IMR-90 (cell line): ENCODE results near the gene GABRB1. TPM values are rescaled to one million over a fixed set of nuclear protein-coding genes. Genes with fewer than 3 reads are reported as not detected.

Experiments used
- ATAC-seq: fragments of 200-7000 bp; cut with Tn5 transposase; 2 replicates; pipeline ENCODE4 v1.9.1; 2020; ENCODE audit warnings: low read depth, mild to moderate bottlenecking, moderate library complexity
- BruUV-seq: library from RNA; stranded (reverse); fragments of 400-500 nt; replicated peaks from 2 replicates; lab custom pipeline; 2021; lab: Mats Ljungman, UMichigan
- CTCF ChIA-PET: fragments of 300-600 bp; formaldehyde crosslinking; extraction: SDS; loops from one replicate; lab custom pipeline; 2021; ENCODE audit warnings: antibody characterized with exemption; lab: Yijun Ruan, JAX
- POLR2A ChIA-PET: fragments of 300-600 bp; sonication (Branson Sonifier 250); formaldehyde crosslinking; loops from one replicate; lab custom pipeline; 2022; ENCODE audit warnings: antibody characterized with exemption; ENCODE audit not compliant: unreplicated experiment; lab: Charles Lee
- DNase-seq: peaks from one replicate; pipeline ENCODE4 v3.0.0; 2013
- H2AFZ ChIP-seq: replicated peaks from 2 replicates; pipeline ENCODE3; 2013; ENCODE audit warnings: low read length, mild to moderate bottlenecking; ENCODE audit not compliant: poor library complexity
- H2AK5ac ChIP-seq: 2 replicates; pipeline ENCODE4 v1.6.1; 2013; ENCODE audit warnings: low read depth, low read length, inconsistent platforms
- H2AK9ac ChIP-seq: replicated peaks from 2 replicates; pipeline ENCODE3; 2013; ENCODE audit warnings: mild to moderate bottlenecking, low read depth, low read length, moderate library complexity; ENCODE audit not compliant: poor library complexity
- H2BK120ac ChIP-seq: 2 replicates; pipeline ENCODE4 v1.6.1; 2013; ENCODE audit warnings: low read depth, low read length, inconsistent platforms
- H2BK15ac ChIP-seq: 3 replicates; pipeline ENCODE4 v1.6.1; 2013; ENCODE audit warnings: low read depth, low read length, inconsistent platforms
- H2BK20ac ChIP-seq: 2 replicates; pipeline ENCODE4 v1.6.1; 2013; ENCODE audit warnings: low read depth, mild to moderate bottlenecking, inconsistent platforms, low read length, moderate library complexity
- H2BK5ac ChIP-seq: 2 replicates; pipeline ENCODE4 v1.6.1; 2013; ENCODE audit warnings: mild to moderate bottlenecking, low read depth, low read length, inconsistent platforms; ENCODE audit not compliant: poor library complexity, severe bottlenecking
- H3K14ac ChIP-seq: replicated peaks from 2 replicates; pipeline ENCODE4 v1.6.1; 2013; ENCODE audit warnings: low read depth, low read length, inconsistent platforms
- H3K18ac ChIP-seq: 2 replicates; pipeline ENCODE4 v1.6.1; 2013; ENCODE audit warnings: low read depth, low read length, control low read depth
- H3K23ac ChIP-seq: 2 replicates; pipeline ENCODE4 v1.6.1; 2013; ENCODE audit warnings: low read depth, low read length, inconsistent platforms
- H3K27ac ChIP-seq: 2 replicates; pipeline ENCODE4 v1.5.1; 2013; ENCODE audit warnings: mild to moderate bottlenecking, control low read depth, low read length; ENCODE audit not compliant: insufficient read depth
- H3K27me3 ChIP-seq: 2 replicates; pipeline ENCODE4 v1.6.1; 2013; ENCODE audit warnings: low read length; ENCODE audit not compliant: control insufficient read depth, insufficient read depth
- H3K36me3 ChIP-seq: 2 replicates; pipeline ENCODE4 v1.6.1; 2013; ENCODE audit warnings: low read length, mixed read lengths; ENCODE audit not compliant: control insufficient read depth, insufficient read depth
- H3K4ac ChIP-seq: 2 replicates; pipeline ENCODE4 v1.6.1; 2013; ENCODE audit warnings: low read depth, low read length, inconsistent platforms
- H3K4me1 ChIP-seq: 2 replicates; pipeline ENCODE4 v1.6.1; 2013; ENCODE audit warnings: low read length, mixed read lengths; ENCODE audit not compliant: control insufficient read depth, insufficient read depth
- H3K4me2 ChIP-seq: 2 replicates; pipeline ENCODE4 v1.6.1; 2013; ENCODE audit warnings: low read depth, mild to moderate bottlenecking, control low read depth, low read length, moderate library complexity
- H3K4me3 ChIP-seq: 2 replicates; pipeline ENCODE4 v1.5.1; 2013; ENCODE audit warnings: low read depth, mild to moderate bottlenecking, control low read depth, low read length, moderate library complexity; ENCODE audit not compliant: insufficient read depth
- H3K56ac ChIP-seq: 2 replicates; pipeline ENCODE4 v1.6.1; 2013; ENCODE audit warnings: low read length, inconsistent platforms; ENCODE audit not compliant: insufficient read depth; ENCODE audit errors: extremely low read depth
- H3K79me1 ChIP-seq, 2 experiments: 2 replicates each; pipeline ENCODE4 v1.6.1; 2013; ENCODE audit warnings: low read length in 2 of 2, inconsistent platforms in 1 of 2, low read depth in 1 of 2
- H3K9ac ChIP-seq: 2 replicates; pipeline ENCODE4 v1.6.1; 2013; ENCODE audit warnings: low read depth, low read length, control low read depth
- H3K9me1 ChIP-seq: 2 replicates; pipeline ENCODE4 v1.6.1; 2013; ENCODE audit warnings: low read length, inconsistent platforms; ENCODE audit not compliant: insufficient read depth
- H3K9me3 ChIP-seq: 2 replicates; pipeline ENCODE4 v1.6.1; 2013; ENCODE audit warnings: low read length; ENCODE audit not compliant: control insufficient read depth, insufficient read depth
- H4K20me1 ChIP-seq: 2 replicates; pipeline ENCODE4 v1.6.1; 2013; ENCODE audit warnings: low read length, inconsistent platforms; ENCODE audit not compliant: insufficient read depth
- H4K5ac ChIP-seq: 2 replicates; pipeline ENCODE4 v1.6.1; 2013; ENCODE audit warnings: mild to moderate bottlenecking, low read depth, low read length, control low read depth
- H4K8ac ChIP-seq, 2 experiments: 2 replicates each; pipeline ENCODE4 v1.6.1; 2013; ENCODE audit warnings: low read depth in 2 of 2, low read length in 2 of 2, control low read depth in 1 of 2, inconsistent platforms in 1 of 2
- H4K91ac ChIP-seq: 2 replicates; pipeline ENCODE4 v1.6.1; 2013; ENCODE audit warnings: low read depth, low read length, inconsistent platforms; ENCODE audit not compliant: insufficient read depth
- CEBPB ChIP-seq: IDR thresholded peaks from 2 replicates; pipeline ENCODE4 v1.6.1; 2012; ENCODE audit warnings: low read depth, low read length, improper control_type of control experiment
- CHD1 ChIP-seq: IDR thresholded peaks from 2 replicates; pipeline ENCODE4 v1.6.1; 2012; ENCODE audit warnings: low read depth, low read length, improper control_type of control experiment
- FOS ChIP-seq: fragments of 150-350 bp; IDR thresholded peaks from 2 replicates; pipeline ENCODE4 v1.6.1; 2016; ENCODE audit warnings: low read depth, low read length
- MAFK ChIP-seq: IDR thresholded peaks from 2 replicates; pipeline ENCODE4 v1.6.1; 2012; ENCODE audit warnings: low read depth, low read length, improper control_type of control experiment
- MAZ ChIP-seq: IDR thresholded peaks from 2 replicates; pipeline ENCODE4 v1.6.1; 2012; ENCODE audit warnings: low read depth, mild to moderate bottlenecking, low read length, improper control_type of control experiment, moderate library complexity, borderline replicate concordance
- MXI1 ChIP-seq: IDR thresholded peaks from 2 replicates; pipeline ENCODE4 v1.6.1; 2012; ENCODE audit warnings: low read depth, mild to moderate bottlenecking, low read length, moderate library complexity, borderline replicate concordance
- POLR2A ChIP-seq: IDR thresholded peaks from 2 replicates; pipeline ENCODE4 v1.6.1; 2012; ENCODE audit warnings: mild to moderate bottlenecking, low read depth, low read length
- RAD21 ChIP-seq: IDR thresholded peaks from 2 replicates; pipeline ENCODE4 v1.6.1; 2012; ENCODE audit warnings: low read length, improper control_type of control experiment
- RCOR1 ChIP-seq: IDR thresholded peaks from 2 replicates; pipeline ENCODE4 v1.6.1; 2012; ENCODE audit warnings: mild to moderate bottlenecking, low read length, improper control_type of control experiment; ENCODE audit not compliant: insufficient replicate concordance
- SMC3 ChIP-seq: fragments of 150-350 bp; IDR thresholded peaks from 2 replicates; pipeline ENCODE4 v1.6.1; 2016; ENCODE audit warnings: low read depth, mild to moderate bottlenecking, antibody characterized with exemption, low read length, moderate library complexity
- USF2 ChIP-seq: fragments of 150-350 bp; IDR thresholded peaks from 2 replicates; pipeline ENCODE4 v1.6.1; 2017; ENCODE audit warnings: mild to moderate bottlenecking, antibody characterized with exemption, low read length, low read depth
- WGBS, 2 experiments: methylation state at CpG; one replicate each; pipeline versions ENCODE4 v1.1.5 to v1.1.7; 2013; ENCODE audit warnings: missing lambda C conversion rate in 2 of 2; ENCODE audit not compliant: insufficient read length in 1 of 2; ENCODE audit errors: extremely low coverage in 2 of 2; 5-methylcytosine and 5-hydroxymethylcytosine counted together
- dilution Hi-C: fragments of 300-500 bp; cut with HindIII; formaldehyde crosslinking; loops from one replicate; pipeline ENCODE4 v1.14.3; 2018; ENCODE audit warnings: low sequenced_read_pairs; ENCODE audit not compliant: unreplicated experiment
- in situ Hi-C: fragments of 300-500 bp; cut with MboI; formaldehyde crosslinking; loops from 3 replicates; pipeline ENCODE4 v1.14.3; 2019; ENCODE audit warnings: low sequenced_read_pairs, inconsistent platforms, mixed read lengths
- intact Hi-C: fragments of 100-400 bp; cut with micrococcal nuclease; formaldehyde crosslinking; loops from 2 replicates; pipeline ENCODE4 v1.10.0; 2022
- polyA plus RNA-seq, 3 experiments: library from polyadenylated mRNA; depleted of rRNA; stranded (reverse); fragments of >200 nt; gene quantifications; 2 replicates each; pipeline ENCODE4 v1.2.3, GENCODE V29; 2012; ENCODE audit warnings: low replicate concordance in 1 of 3
- total RNA-seq: library from RNA; depleted of rRNA; stranded (reverse); fragments of >200 nt; gene quantifications from 2 replicates; pipeline ENCODE4 v1.2.3, GENCODE V29; 2012
- TF ChIP-seq, protein P1 (sequence below): conservative IDR thresholded peaks from 2 replicates; pipeline ENCODE4 v1.5.1; 2012; ENCODE audit warnings: mild to moderate bottlenecking, low read depth, low read length, improper control_type of control experiment
- TF ChIP-seq, protein P2 (sequence below): fragments of 150-350 bp; IDR thresholded peaks from 2 replicates; pipeline ENCODE4 v1.6.1; 2016; ENCODE audit warnings: low read depth, mild to moderate bottlenecking, low read length, moderate library complexity, borderline replicate concordance

GABRB1 gene
- total and polyA plus RNA-seq, 2 of the 4 experiments (the other 2 are of a cell fraction): 4.7 to 16.1 TPM

GRCh38 chr4:47075262-47075661 is 43.9 kb downstream of the GABRB1 start:
- peaks cover 10% of the 10 kb centered on the region for H3K9me1 ChIP-seq
- H2AK5ac ChIP-seq: no peak overlapping the region
- peak overlapping the region; percentile 91; the same call in 1 of the 2 replicates for H2BK20ac ChIP-seq
- peak overlapping the region; percentile 98 for H2BK120ac ChIP-seq
- H3K4me2 ChIP-seq: no peak overlapping the region
- peak overlapping the region; percentile 10 to 11; a peak in 1 of 4 replicates for H4K8ac ChIP-seq
- TF ChIP-seq SMC3: no peak
- no peak for TF ChIP-seq MAZ
- no peak for TF ChIP-seq USF2
- TF ChIP-seq RAD21: no peak
- TF ChIP-seq MXI1: no peak
- TF ChIP-seq, protein P1, sequence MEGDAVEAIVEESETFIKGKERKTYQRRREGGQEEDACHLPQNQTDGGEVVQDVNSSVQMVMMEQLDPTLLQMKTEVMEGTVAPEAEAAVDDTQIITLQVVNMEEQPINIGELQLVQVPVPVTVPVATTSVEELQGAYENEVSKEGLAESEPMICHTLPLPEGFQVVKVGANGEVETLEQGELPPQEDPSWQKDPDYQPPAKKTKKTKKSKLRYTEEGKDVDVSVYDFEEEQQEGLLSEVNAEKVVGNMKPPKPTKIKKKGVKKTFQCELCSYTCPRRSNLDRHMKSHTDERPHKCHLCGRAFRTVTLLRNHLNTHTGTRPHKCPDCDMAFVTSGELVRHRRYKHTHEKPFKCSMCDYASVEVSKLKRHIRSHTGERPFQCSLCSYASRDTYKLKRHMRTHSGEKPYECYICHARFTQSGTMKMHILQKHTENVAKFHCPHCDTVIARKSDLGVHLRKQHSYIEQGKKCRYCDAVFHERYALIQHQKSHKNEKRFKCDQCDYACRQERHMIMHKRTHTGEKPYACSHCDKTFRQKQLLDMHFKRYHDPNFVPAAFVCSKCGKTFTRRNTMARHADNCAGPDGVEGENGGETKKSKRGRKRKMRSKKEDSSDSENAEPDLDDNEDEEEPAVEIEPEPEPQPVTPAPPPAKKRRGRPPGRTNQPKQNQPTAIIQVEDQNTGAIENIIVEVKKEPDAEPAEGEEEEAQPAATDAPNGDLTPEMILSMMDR: no peak
- TF ChIP-seq MAFK: no peak
- no peak for TF ChIP-seq RCOR1
- TF ChIP-seq FOS: 0 out of 2 replicates have a peak, but pooled peaks have one; percentile 13
- TF ChIP-seq CEBPB: peak; percentile 43; the same call in 1 of the 2 replicates
- TF ChIP-seq CHD1: no peak
- no peak for TF ChIP-seq POLR2A
- TF ChIP-seq, protein P2, sequence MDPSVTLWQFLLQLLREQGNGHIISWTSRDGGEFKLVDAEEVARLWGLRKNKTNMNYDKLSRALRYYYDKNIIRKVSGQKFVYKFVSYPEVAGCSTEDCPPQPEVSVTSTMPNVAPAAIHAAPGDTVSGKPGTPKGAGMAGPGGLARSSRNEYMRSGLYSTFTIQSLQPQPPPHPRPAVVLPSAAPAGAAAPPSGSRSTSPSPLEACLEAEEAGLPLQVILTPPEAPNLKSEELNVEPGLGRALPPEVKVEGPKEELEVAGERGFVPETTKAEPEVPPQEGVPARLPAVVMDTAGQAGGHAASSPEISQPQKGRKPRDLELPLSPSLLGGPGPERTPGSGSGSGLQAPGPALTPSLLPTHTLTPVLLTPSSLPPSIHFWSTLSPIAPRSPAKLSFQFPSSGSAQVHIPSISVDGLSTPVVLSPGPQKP: no peak
- no peak overlapping the region; the same call in 1 of the 2 replicates for H4K5ac ChIP-seq
- H2BK15ac ChIP-seq: 0 out of 3 replicates have a peak overlapping the region, but pooled peaks have one; percentile 3
- H3K27ac ChIP-seq: no peak overlapping the region
- intact Hi-C loops (no loop called here), dilution Hi-C loops (no loop called here), in situ Hi-C loops (no loop called here)
- DNase-seq (peak; percentile 54), ATAC-seq (no peak)
- peaks cover 10% of the 10 kb centered on the region; the same call in 1 of the 2 replicates for H3K4me1 ChIP-seq
- no peak overlapping the region for H2AK9ac ChIP-seq
- H3K56ac ChIP-seq: no peak overlapping the region
- peaks cover 0 to 19% of the 10 kb centered on the region in 2 experiments; a peak in 2 of 4 replicates for H3K79me1 ChIP-seq
- H3K18ac ChIP-seq: no peak overlapping the region
- no peak overlapping the region for H3K4me3 ChIP-seq
- peak overlapping the region; percentile 71; the same call in 1 of the 2 replicates for H3K23ac ChIP-seq
- H2BK5ac ChIP-seq: peak overlapping the region; percentile 18
- H3K9ac ChIP-seq: no peak overlapping the region
- POLR2A ChIA-PET: no interaction called here
- no CpG with 5 or more reads among the region's 2 CpGs for WGBS, 2 experiments
- BruUV-seq: no TSS peak
- H4K91ac ChIP-seq: no peak overlapping the region
- peak overlapping the region; percentile 31; the same call in 1 of the 2 replicates for H3K4ac ChIP-seq
- H3K9me3 ChIP-seq: no peaks in the 10 kb centered on the region
- H3K27me3 ChIP-seq: no peaks in the 10 kb centered on the region
- H3K36me3 ChIP-seq: no peaks in the 10 kb centered on the region
- peak overlapping the region; percentile 87; the same call in 1 of the 2 replicates for H3K14ac ChIP-seq
- no peaks in the 10 kb centered on the region for H4K20me1 ChIP-seq
- no peak overlapping the region for H2AFZ ChIP-seq
- CTCF ChIA-PET: interaction anchor here (1.5 to 1.6 kb wide), 2 partner anchors 9 to 47 kb away, joined by 5 to 11 read pairs; no protein-coding TSS in a partner anchor
